Esophagus squamous epithelium (tissue), 5 donors: ENCODE measurements around the gene INPP4B. TPM values are rescaled to one million over a fixed set of nuclear protein-coding genes. Genes with fewer than 3 reads are reported as not detected.

Source experiments
- DNase-seq: peaks from one replicate; lab custom pipeline; 2025; lab: John Stamatoyannopoulos, UW
- H3K27ac ChIP-seq, 4 donors: fragments of 200-600 bp; sonication (generic); one replicate each; pipeline ENCODE4 v1.5.1; 2016 to 2019; ENCODE audit warnings: mild to moderate bottlenecking in 1 of 4
- H3K27me3 ChIP-seq, 4 donors: fragments of 200-600 bp; sonication (generic); 1 replicate in 3 of 4; 2 replicates in 1 of 4; pipeline versions ENCODE4 v1.5.1 to v1.6.0; 2017 to 2021; ENCODE audit warnings: antibody characterized with exemption in 1 of 4
- H3K36me3 ChIP-seq, 3 donors: fragments of 200-600 bp; sonication (generic); one replicate each; pipeline ENCODE4 v1.5.1; 2016 to 2019
- H3K4me1 ChIP-seq, 3 donors: fragments of 200-600 bp; sonication (generic); one replicate each; pipeline ENCODE4 v1.5.1; 2017 to 2019
- H3K4me3 ChIP-seq, 4 donors: fragments of 200-600 bp; sonication (generic); 1 replicate in 3 of 4; 2 replicates in 1 of 4; pipeline ENCODE4 v1.5.1; 2016 to 2019; ENCODE audit warnings: mild to moderate bottlenecking in 2 of 4, moderate library complexity in 1 of 4
- H3K9me3 ChIP-seq, 3 donors: fragments of 200-600 bp; sonication (generic); one replicate each; pipeline ENCODE4 v1.5.1; 2016 to 2019
- POLR2A ChIP-seq, 4 donors: fragments of 450-650 bp; IDR thresholded peaks; one replicate each; pipeline ENCODE4 v1.6.1; 2017; ENCODE audit warnings: antibody characterized with exemption in 4 of 4, mild to moderate bottlenecking in 4 of 4, moderate library complexity in 3 of 4
- WGBS, 2 donors: methylation state at CpG; one replicate each; pipeline ENCODE4 v1.1.5; 2018; 5-methylcytosine and 5-hydroxymethylcytosine counted together
- intact Hi-C: fragments of 100-400 bp; cut with DNase I; formaldehyde crosslinking; loops from one replicate; pipeline ENCODE4 v1.15.0; 2022
- total RNA-seq, 4 donors: library from RNA; depleted of rRNA; stranded (reverse); fragments of >200 nt; gene quantifications; one replicate each; pipeline ENCODE4 v1.1.0, GENCODE V29; 2016
- TF ChIP-seq, protein P1 (sequence below), 6 experiments: fragments of 450-650 bp in 4 of 6; fragments of 200-600 bp in 2 of 6; sonication (generic) in 2 of 6; IDR thresholded peaks; one replicate each; pipeline ENCODE4 v1.5.1; 2016 to 2019; ENCODE audit warnings: antibody characterized with exemption in 6 of 6, mild to moderate bottlenecking in 4 of 6, moderate library complexity in 4 of 6
- donor health status: DM: yes; HTN: yes; CAD: no.

Gene INPP4B
- total RNA-seq, 4 donors from 2014 or later, result 14.3 to 49.7 (median 21.3) TPM

DNA sequence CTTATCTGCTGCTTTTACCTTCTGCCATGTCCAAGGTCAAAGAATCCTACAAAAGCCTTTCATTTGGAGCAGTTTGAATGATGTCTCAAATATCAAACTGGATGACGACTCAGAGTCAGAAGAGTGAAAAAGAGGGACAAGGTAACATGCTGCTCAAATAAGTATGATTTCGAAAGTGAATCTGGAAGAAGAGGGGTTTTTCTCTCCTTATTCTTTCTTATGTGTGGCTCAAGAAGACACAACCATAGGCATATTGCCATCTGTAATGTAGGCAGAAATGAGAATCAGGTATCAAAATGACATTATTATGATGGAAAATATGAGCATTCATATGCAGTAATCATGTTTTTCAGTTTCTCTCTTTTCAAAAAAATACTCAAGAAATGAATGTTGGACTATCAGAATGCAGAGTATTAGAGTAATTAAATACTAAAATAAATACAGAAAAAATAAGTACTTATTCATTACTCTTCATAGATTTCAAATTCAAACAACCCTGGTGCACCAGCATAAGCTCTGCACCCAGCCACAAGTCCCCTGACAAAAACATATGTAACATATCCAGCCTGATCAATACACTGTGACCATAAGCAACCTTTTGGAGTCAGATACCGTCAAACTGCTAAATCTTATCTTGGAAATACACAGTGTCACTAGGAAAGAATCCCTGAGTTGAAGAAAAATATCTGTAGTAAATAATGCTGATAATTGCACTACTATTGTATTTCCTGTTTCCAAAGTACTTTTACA, 468.6 kb downstream of the INPP4B start:
- TF ChIP-seq, protein P1, sequence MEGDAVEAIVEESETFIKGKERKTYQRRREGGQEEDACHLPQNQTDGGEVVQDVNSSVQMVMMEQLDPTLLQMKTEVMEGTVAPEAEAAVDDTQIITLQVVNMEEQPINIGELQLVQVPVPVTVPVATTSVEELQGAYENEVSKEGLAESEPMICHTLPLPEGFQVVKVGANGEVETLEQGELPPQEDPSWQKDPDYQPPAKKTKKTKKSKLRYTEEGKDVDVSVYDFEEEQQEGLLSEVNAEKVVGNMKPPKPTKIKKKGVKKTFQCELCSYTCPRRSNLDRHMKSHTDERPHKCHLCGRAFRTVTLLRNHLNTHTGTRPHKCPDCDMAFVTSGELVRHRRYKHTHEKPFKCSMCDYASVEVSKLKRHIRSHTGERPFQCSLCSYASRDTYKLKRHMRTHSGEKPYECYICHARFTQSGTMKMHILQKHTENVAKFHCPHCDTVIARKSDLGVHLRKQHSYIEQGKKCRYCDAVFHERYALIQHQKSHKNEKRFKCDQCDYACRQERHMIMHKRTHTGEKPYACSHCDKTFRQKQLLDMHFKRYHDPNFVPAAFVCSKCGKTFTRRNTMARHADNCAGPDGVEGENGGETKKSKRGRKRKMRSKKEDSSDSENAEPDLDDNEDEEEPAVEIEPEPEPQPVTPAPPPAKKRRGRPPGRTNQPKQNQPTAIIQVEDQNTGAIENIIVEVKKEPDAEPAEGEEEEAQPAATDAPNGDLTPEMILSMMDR (IDR thresholded peaks at IDR 0.05), result no peak
- no peak for TF ChIP-seq POLR2A (IDR thresholded peaks at IDR 0.05)
- no peak overlapping the region for H3K27ac ChIP-seq
- H3K4me3 ChIP-seq, result no peak overlapping the region
- intact Hi-C loops, result no loop called here
- no peaks in the 10 kb centered on the region for H3K36me3 ChIP-seq
- DNase-seq, result no peak
- WGBS, 2 donors, result 64 to 85% methylated on average over 3 of the region's 3 CpGs
- H3K9me3 ChIP-seq, result no peaks in the 10 kb centered on the region
- peaks cover 0 to 5% (median 3%) of the 10 kb centered on the region in 3 donors for H3K4me1 ChIP-seq
- no peaks in the 10 kb centered on the region for H3K27me3 ChIP-seq

DNA sequence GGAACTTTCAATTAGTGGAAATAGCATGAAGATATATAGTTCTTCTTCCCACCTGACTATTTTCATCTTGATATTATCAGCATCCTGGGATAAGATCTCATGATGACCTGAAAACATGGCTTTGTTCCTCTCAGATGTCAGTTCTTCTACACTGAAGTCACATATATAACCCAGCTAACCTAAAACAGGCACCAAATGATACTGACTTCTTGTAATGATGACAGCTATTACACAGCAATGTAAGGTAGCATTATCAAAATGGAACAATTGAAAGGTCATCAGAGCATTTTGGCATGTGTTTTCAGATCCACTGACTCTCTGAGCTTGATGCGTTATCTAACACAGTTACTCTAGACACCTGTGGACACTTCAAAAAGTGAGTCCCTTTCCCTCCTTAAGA, 469.9 kb downstream of the INPP4B start:
- 93 to 94% methylated on average over 1 of the region's 1 CpG for WGBS, 2 donors
- intact Hi-C loops, result no loop called here
- H3K36me3 ChIP-seq, result no peaks in the 10 kb centered on the region
- H3K27me3 ChIP-seq, result no peaks in the 10 kb centered on the region
- TF ChIP-seq, protein P1 (IDR thresholded peaks at IDR 0.05), result no peak
- TF ChIP-seq POLR2A (IDR thresholded peaks at IDR 0.05), result no peak
- peaks cover 0 to 5% (median 3%) of the 10 kb centered on the region in 3 donors for H3K4me1 ChIP-seq
- H3K9me3 ChIP-seq, result no peaks in the 10 kb centered on the region
- H3K4me3 ChIP-seq, result no peak overlapping the region
- DNase-seq, result no peak
- no peak overlapping the region for H3K27ac ChIP-seq

DNA sequence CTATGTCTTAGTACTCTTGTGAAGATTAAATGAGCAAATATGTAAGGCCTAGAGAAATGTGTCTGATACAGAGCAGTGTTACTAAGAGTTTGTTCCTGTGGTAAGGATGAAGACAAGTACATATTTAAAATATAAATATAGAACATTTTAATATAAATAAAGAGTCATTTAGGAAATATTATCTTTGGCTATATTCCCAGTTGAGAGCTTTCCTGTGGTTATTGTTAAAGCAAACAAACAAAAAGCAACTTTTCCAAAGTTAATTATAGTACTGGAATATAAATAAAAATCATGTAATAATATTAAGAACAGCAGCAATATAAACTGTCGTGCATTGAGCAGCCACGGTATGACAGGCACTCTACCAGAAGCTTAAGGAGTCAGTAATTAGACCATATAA, 472.5 kb downstream of the INPP4B start:
- Histone ChIP-seq H3K9me3 (peaks cover 0 to 5% (median 0%) of the 10 kb centered on the region in 3 donors), H3K27me3 (no peaks in the 10 kb centered on the region), H3K4me3 (no peak overlapping the region), H3K27ac (no peak overlapping the region), H3K4me1 (peaks cover 0 to 5% (median 0%) of the 10 kb centered on the region in 3 donors), H3K36me3 (no peaks in the 10 kb centered on the region)
- no peak for DNase-seq
- WGBS, 2 donors, result 12 to 33% methylated on average over 2 of the region's 2 CpGs
- intact Hi-C loops, result no loop called here
- TF ChIP-seq POLR2A (IDR thresholded peaks at IDR 0.05), result no peak
- TF ChIP-seq, protein P1 (IDR thresholded peaks at IDR 0.05), result no peak

DNA sequence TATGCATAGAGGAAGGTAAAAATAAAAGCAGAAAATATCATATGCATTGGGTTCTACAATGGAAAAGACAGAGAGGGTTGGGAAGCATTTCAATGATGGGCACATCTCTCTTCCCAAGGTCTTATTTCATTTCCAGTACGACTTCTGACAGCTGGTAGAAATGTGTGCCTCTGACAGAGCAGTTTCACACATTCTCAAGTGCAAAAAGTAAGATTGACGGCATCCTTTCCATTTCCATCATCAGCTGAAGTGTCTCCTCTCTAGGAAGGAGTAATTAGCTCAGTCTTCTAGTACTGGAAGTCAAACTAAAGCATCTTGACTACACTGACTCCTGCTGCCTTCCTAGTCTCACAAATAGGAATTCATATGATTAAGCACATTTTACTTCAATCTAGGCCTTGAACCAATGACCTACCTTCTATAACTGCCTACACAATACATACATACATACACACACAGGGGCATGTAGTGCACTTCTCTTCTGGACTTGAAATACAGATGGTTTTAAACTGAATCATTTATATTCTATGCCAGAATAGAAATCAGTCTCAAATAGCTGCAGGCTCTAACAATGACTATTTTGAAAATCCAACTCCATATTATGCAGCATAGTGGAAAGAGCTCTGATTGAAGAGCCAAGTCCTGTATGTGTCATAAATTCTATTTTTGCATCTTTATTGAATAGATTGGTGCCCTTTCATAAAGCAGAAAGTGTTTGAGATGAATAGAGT, 473.4 kb downstream of the INPP4B start:
- WGBS, 2 donors, result 81 to 90% methylated on average over 2 of the region's 2 CpGs
- Histone ChIP-seq H3K27ac (no peak overlapping the region), H3K27me3 (no peaks in the 10 kb centered on the region), H3K36me3 (no peaks in the 10 kb centered on the region), H3K4me3 (no peak overlapping the region), H3K4me1 (peaks cover 0 to 5% (median 0%) of the 10 kb centered on the region in 3 donors), H3K9me3 (peaks cover 0 to 5% (median 0%) of the 10 kb centered on the region in 3 donors)
- TF ChIP-seq, protein P1 (IDR thresholded peaks at IDR 0.05), result no peak
- no peak for TF ChIP-seq POLR2A (IDR thresholded peaks at IDR 0.05)
- no peak for DNase-seq
- intact Hi-C loops, result no loop called here

DNA sequence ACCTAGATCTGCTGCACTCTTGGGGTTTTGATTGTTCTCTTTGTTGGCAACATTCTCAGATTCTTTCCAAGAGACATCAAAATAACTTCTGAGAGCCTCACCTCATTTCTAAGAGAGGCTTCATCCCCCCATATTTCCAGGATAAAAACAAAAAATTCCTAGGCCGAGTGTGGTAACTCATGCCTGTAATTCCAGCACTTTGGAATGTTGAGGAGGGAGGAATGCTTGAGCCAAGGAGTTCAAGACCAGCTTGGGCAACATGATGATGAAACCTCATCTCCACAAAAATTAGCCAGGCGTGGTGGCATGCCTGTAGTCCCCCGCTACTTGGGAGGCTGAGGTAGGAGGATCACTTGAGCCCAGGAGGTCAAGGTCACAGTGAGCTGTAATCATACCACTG, 477.0 kb downstream of the INPP4B start:
- no peak for DNase-seq
- H3K9me3 ChIP-seq, result peaks cover 0 to 5% (median 0%) of the 10 kb centered on the region in 3 donors
- intact Hi-C loops, result no loop called here
- no peaks in the 10 kb centered on the region for H3K27me3 ChIP-seq
- TF ChIP-seq, protein P1 (IDR thresholded peaks at IDR 0.05), result no peak
- no peak for TF ChIP-seq POLR2A (IDR thresholded peaks at IDR 0.05)
- no peak overlapping the region for H3K4me3 ChIP-seq
- H3K4me1 ChIP-seq, result peaks cover 0 to 13% (median 0%) of the 10 kb centered on the region in 3 donors
- no peaks in the 10 kb centered on the region for H3K36me3 ChIP-seq
- WGBS, 2 donors, result 83 to 95% methylated on average over 3 of the region's 3 CpGs
- no peak overlapping the region for H3K27ac ChIP-seq
